HepG2 (cell line): ENCODE data around the gene GOLGA8A. TPM values are rescaled to one million over a fixed set of nuclear protein-coding genes. Genes with fewer than 3 reads are reported as not detected.

Source experiments
- FOXO1 ChIP-seq: sonication (generic); formaldehyde crosslinking; IDR thresholded peaks from 2 replicates; pipeline ENCODE4 v1.4.0; 2020; ENCODE audit warnings: missing genetic modification reagents
- GABPA ChIP-seq, 2 experiments: IDR thresholded peaks; 2 replicates each; pipeline ENCODE4 v1.6.1; 2011 to 2016; ENCODE audit warnings: low read depth in 2 of 2, low read length in 1 of 2, missing biosample characterization in 1 of 2, missing genetic modification characterization in 1 of 2
- GABPB1 ChIP-seq: IDR thresholded peaks from 2 replicates; pipeline ENCODE4 v1.6.1; 2016; ENCODE audit warnings: mild to moderate bottlenecking, missing genetic modification reagents, moderate library complexity, missing compliant biosample characterization
- MEF2D ChIP-seq: sonication (generic); formaldehyde crosslinking; IDR thresholded peaks from 2 replicates; pipeline ENCODE4 v1.5.1; 2020; ENCODE audit warnings: mild to moderate bottlenecking, missing genetic modification reagents
- NR2F6 ChIP-seq, 2 experiments: IDR thresholded peaks; 2 replicates each; pipeline ENCODE4 v1.6.1; 2016; ENCODE audit warnings: antibody characterized with exemption in 1 of 2, mild to moderate bottlenecking in 1 of 2
- PHB2 ChIP-seq: fragments of 450-650 bp; IDR thresholded peaks from 2 replicates; pipeline ENCODE4 v1.6.1; 2018; ENCODE audit not compliant: partially characterized antibody
- PHF20 ChIP-seq: sonication (generic); formaldehyde crosslinking; IDR thresholded peaks from 2 replicates; pipeline ENCODE4 v1.5.0; 2020; ENCODE audit warnings: mild to moderate bottlenecking, missing genetic modification reagents
- SALL2 ChIP-seq: sonication (generic); formaldehyde crosslinking; IDR thresholded peaks from 2 replicates; pipeline ENCODE4 v1.8.1; 2023; ENCODE audit warnings: mild to moderate bottlenecking, missing genetic modification reagents, inconsistent platforms
- TGIF2 ChIP-seq: IDR thresholded peaks from 2 replicates; pipeline ENCODE4 v1.6.1; 2016; ENCODE audit warnings: control low read depth, missing compliant biosample characterization
- ZBTB21 ChIP-seq: sonication (generic); formaldehyde crosslinking; IDR thresholded peaks from 2 replicates; pipeline ENCODE4 v1.4.0; 2020; ENCODE audit warnings: missing genetic modification reagents
- ZMYM4 ChIP-seq: sonication (generic); formaldehyde crosslinking; IDR thresholded peaks from 2 replicates; pipeline ENCODE4 v1.8.1; 2023; ENCODE audit warnings: mild to moderate bottlenecking, missing genetic modification reagents
- ZNF446 ChIP-seq: sonication (generic); formaldehyde crosslinking; IDR thresholded peaks from 2 replicates; pipeline ENCODE4 v1.5.0; 2020; ENCODE audit warnings: mild to moderate bottlenecking, missing genetic modification reagents
- ZNF629 ChIP-seq: sonication (generic); formaldehyde crosslinking; conservative IDR thresholded peaks from 2 replicates; pipeline ENCODE4 v1.5.0; 2020; ENCODE audit warnings: missing genetic modification reagents
- ZNF7 ChIP-seq: IDR thresholded peaks from 2 replicates; pipeline ENCODE4 v1.6.1; 2016; ENCODE audit warnings: missing biosample characterization, missing genetic modification reagents
- ZNF777 ChIP-seq: sonication (generic); formaldehyde crosslinking; IDR thresholded peaks from 2 replicates; pipeline ENCODE4 v1.4.0; 2020; ENCODE audit warnings: missing genetic modification reagents
- polyA plus RNA-seq, 8 experiments: library from polyadenylated mRNA; depleted of rRNA in 3 of 8; stranded (reverse) in 7 of 8; unstranded in 1 of 8; fragments of >200 nt; fragmentation: Illumina TruSeq in 4 of 8; extraction: Trizol in 4 of 8; gene quantifications; 2 replicates each; pipeline versions ENCODE4 v1.2.1 to v1.2.3, GENCODE V29; 2011 to 2016; ENCODE audit warnings: low read depth in 4 of 8, missing spikeins in 1 of 8, mixed read lengths in 1 of 8; ENCODE audit not compliant: insufficient read depth in 1 of 8
- total RNA-seq, 5 experiments: library from RNA; depleted of rRNA; stranded (reverse); fragments of >200 nt; fragmentation: Illumina TruSeq; extraction: Trizol; gene quantifications; 2 replicates each; pipeline ENCODE4 v1.2.3, GENCODE V29; 2016; ENCODE audit warnings: low read depth in 1 of 5
- TF ChIP-seq, protein P1 (sequence below): sonication (generic); formaldehyde crosslinking; IDR thresholded peaks from 2 replicates; pipeline ENCODE4 v1.4.0; 2020; ENCODE audit warnings: missing genetic modification reagents
- TF ChIP-seq, protein P2 (sequence below): sonication (generic); formaldehyde crosslinking; IDR thresholded peaks from 2 replicates; pipeline ENCODE4 v1.5.0; 2020; ENCODE audit warnings: missing genetic modification reagents, mild to moderate bottlenecking, borderline replicate concordance
- TF ChIP-seq, protein P3 (sequence below): sonication (generic); formaldehyde crosslinking; IDR thresholded peaks from 2 replicates; pipeline ENCODE4 v1.5.1; 2020; ENCODE audit warnings: mild to moderate bottlenecking, missing genetic modification reagents, moderate library complexity
- TF ChIP-seq, protein P4 (sequence below): IDR thresholded peaks from 2 replicates; pipeline ENCODE4 v1.6.1; 2012; ENCODE audit warnings: inconsistent platforms
- TF ChIP-seq, protein P5 (sequence below): sonication (generic); formaldehyde crosslinking; IDR thresholded peaks from 2 replicates; pipeline ENCODE4 v1.4.0; 2020; ENCODE audit warnings: missing genetic modification reagents

The GOLGA8A gene
- total and polyA plus RNA-seq, 2 of the 13 experiments (the other 11 are each of a cell fraction or from before 2014, with no cell fraction given) = 17.1 to 43.7 TPM

DNA sequence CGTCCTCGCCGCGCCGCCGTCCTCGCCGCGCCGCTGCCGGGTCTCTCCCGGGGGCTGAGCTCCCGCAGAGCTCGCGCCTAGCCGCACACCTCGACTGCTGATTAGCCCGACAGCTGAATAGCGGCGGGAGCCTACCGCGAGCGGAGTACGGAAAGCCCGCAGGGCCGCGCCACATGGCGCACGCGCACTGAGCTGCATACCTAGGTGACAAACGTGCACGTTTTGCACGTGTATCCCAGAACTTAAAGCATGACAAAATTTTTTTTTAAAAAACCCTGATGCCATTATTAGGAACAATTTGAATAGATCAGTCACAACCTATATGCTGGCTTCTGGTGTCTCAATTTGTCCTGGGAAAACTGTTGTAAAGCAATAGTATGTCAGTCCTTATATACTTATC is at the start of gene GOLGA8A (continued):
- TF ChIP-seq MEF2D (CRISPR knock-in tag) (0 out of 2 replicates have a peak, but pooled peaks have one; percentile 49), ZBTB21 (no peak), PHB2 (no peak), GABPB1 (CRISPR knock-in tag) (peak; percentile 53; the same call in 1 of the 2 replicates), FOXO1 (CRISPR knock-in tag) (peak; percentile 45), ZNF777 (CRISPR knock-in tag) (peak; percentile 88), PHF20 (CRISPR knock-in tag) (0 out of 2 replicates have a peak, but pooled peaks have one; percentile 45), GABPA (IDR thresholded peaks at IDR 0.05; ENCODE audit: low read depth, low read length) (no peak), GABPA (CRISPR knock-in tag; IDR thresholded peaks at IDR 0.05; ENCODE audit: low read depth) (no peak), ZNF629 (CRISPR knock-in tag) (0 out of 2 replicates have a peak, but pooled peaks have one; percentile 19), ZNF7 (no peak), ZMYM4 (CRISPR knock-in tag) (peak; percentile 46), SALL2 (CRISPR knock-in tag) (peak; percentile 50; the same call in 1 of the 2 replicates), ZNF446 (no peak), NR2F6 (IDR thresholded peaks at IDR 0.05) (no peak), NR2F6 (CRISPR knock-in tag; IDR thresholded peaks at IDR 0.05) (0 out of 2 replicates have a peak, but pooled peaks have one; percentile 12), TGIF2 (0 out of 2 replicates have a peak, but pooled peaks have one; percentile 25)
- TF ChIP-seq, protein P1, sequence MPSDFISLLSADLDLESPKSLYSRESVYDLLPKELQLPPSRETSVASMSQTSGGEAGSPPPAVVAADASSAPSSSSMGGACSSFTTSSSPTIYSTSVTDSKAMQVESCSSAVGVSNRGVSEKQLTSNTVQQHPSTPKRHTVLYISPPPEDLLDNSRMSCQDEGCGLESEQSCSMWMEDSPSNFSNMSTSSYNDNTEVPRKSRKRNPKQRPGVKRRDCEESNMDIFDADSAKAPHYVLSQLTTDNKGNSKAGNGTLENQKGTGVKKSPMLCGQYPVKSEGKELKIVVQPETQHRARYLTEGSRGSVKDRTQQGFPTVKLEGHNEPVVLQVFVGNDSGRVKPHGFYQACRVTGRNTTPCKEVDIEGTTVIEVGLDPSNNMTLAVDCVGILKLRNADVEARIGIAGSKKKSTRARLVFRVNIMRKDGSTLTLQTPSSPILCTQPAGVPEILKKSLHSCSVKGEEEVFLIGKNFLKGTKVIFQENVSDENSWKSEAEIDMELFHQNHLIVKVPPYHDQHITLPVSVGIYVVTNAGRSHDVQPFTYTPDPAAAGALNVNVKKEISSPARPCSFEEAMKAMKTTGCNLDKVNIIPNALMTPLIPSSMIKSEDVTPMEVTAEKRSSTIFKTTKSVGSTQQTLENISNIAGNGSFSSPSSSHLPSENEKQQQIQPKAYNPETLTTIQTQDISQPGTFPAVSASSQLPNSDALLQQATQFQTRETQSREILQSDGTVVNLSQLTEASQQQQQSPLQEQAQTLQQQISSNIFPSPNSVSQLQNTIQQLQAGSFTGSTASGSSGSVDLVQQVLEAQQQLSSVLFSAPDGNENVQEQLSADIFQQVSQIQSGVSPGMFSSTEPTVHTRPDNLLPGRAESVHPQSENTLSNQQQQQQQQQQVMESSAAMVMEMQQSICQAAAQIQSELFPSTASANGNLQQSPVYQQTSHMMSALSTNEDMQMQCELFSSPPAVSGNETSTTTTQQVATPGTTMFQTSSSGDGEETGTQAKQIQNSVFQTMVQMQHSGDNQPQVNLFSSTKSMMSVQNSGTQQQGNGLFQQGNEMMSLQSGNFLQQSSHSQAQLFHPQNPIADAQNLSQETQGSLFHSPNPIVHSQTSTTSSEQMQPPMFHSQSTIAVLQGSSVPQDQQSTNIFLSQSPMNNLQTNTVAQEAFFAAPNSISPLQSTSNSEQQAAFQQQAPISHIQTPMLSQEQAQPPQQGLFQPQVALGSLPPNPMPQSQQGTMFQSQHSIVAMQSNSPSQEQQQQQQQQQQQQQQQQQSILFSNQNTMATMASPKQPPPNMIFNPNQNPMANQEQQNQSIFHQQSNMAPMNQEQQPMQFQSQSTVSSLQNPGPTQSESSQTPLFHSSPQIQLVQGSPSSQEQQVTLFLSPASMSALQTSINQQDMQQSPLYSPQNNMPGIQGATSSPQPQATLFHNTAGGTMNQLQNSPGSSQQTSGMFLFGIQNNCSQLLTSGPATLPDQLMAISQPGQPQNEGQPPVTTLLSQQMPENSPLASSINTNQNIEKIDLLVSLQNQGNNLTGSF (CRISPR knock-in tag) = peak; percentile 92
- TF ChIP-seq, protein P2, sequence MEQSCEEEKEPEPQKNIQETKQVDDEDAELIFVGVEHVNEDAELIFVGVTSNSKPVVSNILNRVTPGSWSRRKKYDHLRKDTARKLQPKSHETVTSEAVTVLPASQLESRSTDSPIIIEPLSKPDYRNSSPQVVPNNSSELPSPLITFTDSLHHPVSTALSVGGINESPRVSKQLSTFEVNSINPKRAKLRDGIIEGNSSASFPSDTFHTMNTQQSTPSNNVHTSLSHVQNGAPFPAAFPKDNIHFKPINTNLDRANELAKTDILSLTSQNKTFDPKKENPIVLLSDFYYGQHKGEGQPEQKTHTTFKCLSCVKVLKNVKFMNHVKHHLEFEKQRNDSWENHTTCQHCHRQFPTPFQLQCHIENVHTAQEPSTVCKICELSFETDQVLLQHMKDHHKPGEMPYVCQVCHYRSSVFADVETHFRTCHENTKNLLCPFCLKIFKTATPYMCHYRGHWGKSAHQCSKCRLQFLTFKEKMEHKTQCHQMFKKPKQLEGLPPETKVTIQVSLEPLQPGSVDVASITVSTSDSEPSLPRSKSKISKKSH = 0 out of 2 replicates have a peak, but pooled peaks have one; percentile 57
- TF ChIP-seq, protein P3, sequence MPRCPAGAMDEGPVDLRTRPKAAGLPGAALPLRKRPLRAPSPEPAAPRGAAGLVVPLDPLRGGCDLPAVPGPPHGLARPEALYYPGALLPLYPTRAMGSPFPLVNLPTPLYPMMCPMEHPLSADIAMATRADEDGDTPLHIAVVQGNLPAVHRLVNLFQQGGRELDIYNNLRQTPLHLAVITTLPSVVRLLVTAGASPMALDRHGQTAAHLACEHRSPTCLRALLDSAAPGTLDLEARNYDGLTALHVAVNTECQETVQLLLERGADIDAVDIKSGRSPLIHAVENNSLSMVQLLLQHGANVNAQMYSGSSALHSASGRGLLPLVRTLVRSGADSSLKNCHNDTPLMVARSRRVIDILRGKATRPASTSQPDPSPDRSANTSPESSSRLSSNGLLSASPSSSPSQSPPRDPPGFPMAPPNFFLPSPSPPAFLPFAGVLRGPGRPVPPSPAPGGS (CRISPR knock-in tag) = no peak; the same call in 1 of the 2 replicates
- TF ChIP-seq, protein P4, sequence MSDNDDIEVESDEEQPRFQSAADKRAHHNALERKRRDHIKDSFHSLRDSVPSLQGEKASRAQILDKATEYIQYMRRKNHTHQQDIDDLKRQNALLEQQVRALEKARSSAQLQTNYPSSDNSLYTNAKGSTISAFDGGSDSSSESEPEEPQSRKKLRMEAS = peak; percentile 93
- TF ChIP-seq, protein P5, sequence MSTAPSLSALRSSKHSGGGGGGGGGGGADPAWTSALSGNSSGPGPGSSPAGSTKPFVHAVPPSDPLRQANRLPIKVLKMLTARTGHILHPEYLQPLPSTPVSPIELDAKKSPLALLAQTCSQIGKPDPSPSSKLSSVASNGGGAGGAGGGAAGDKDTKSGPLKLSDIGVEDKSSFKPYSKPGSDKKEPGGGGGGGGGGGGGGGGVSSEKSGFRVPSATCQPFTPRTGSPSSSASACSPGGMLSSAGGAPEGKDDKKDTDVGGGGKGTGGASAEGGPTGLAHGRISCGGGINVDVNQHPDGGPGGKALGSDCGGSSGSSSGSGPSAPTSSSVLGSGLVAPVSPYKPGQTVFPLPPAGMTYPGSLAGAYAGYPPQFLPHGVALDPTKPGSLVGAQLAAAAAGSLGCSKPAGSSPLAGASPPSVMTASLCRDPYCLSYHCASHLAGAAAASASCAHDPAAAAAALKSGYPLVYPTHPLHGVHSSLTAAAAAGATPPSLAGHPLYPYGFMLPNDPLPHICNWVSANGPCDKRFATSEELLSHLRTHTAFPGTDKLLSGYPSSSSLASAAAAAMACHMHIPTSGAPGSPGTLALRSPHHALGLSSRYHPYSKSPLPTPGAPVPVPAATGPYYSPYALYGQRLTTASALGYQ (CRISPR knock-in tag) = 0 out of 2 replicates have a peak, but pooled peaks have one; percentile 27
